Measurements from ENCODE around the gene PLEKHH3.
"Not testable (repeated sequence)": the region's sequence is repeated elsewhere in the genome, so short reads cannot be mapped to it uniquely, and the experiment has no call there.

Gene PLEKHH3

GRCh38 chr17:42642336-42642735 is 34.5 kb downstream of the PLEKHH3 start:
- DNase-seq, result no peak

DNA sequence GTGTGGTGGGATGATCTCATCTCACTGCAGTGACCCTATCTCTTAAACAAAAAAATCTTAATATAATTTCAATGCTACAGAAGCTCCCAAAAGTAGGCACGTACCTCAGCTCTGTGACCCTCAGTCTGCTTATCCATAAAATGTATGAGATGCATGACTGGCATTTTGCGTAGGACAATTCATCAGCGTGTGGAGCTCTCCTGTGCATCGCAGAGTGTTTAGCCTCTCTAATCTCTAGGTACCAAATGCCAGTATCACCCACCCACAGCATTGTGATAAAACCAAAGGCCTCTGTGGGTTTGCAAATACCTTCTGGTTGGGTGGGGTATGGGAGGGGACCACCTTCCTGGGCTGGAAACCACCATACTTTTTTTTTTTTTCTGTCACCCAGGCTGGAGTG is 36.7 kb downstream of the PLEKHH3 start:
- DNase-seq, result no peak

- DNase-seq, result no peak
Observed at GRCh38 chr17:42639525-42640113, 37.2 kb downstream of the PLEKHH3 start.

GRCh38 chr17:42632949-42633444 is 43.8 kb downstream of the PLEKHH3 start:
- no peak for DNase-seq

GRCh38 chr17:42629411-42630009 is 47.3 kb downstream of the PLEKHH3 start:
- DNase-seq, result no peak

DNA sequence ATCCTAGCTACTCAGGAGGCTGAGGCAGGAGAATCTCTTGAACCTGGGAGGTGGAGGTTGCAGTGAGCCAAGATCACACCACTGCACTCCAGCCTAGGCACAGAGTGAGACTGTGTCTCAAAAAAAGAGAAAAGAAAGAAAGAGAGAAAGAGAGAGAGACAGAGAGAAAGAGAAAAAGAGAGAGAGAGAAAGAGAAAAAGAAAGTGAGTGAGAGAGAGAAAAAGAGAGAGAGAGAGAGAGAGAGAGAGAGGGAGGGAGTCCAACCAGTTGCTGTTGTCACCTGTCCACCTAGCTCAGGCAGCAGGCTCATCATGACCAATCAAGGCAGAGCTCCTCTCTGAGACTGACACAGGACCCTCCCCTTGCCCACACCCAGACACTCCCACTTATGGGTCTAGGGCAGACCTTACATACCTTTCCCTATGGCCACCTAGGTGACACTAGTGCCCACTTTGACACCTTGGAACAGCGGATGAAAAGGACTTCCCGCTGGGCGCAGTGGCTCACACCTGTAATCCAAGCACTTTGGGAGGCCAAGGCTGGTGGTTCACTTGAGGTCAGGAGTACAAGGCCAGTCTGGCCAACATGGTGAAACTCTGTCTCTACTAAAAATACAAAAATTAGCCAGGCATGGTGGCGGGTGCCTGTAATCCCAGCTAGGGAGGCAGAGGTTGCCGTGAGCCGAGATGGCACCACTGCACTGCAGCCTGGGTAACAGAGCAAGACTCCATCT is 49.6 kb downstream of the PLEKHH3 start:
- not testable (repeated sequence) for DNase-seq

DNA sequence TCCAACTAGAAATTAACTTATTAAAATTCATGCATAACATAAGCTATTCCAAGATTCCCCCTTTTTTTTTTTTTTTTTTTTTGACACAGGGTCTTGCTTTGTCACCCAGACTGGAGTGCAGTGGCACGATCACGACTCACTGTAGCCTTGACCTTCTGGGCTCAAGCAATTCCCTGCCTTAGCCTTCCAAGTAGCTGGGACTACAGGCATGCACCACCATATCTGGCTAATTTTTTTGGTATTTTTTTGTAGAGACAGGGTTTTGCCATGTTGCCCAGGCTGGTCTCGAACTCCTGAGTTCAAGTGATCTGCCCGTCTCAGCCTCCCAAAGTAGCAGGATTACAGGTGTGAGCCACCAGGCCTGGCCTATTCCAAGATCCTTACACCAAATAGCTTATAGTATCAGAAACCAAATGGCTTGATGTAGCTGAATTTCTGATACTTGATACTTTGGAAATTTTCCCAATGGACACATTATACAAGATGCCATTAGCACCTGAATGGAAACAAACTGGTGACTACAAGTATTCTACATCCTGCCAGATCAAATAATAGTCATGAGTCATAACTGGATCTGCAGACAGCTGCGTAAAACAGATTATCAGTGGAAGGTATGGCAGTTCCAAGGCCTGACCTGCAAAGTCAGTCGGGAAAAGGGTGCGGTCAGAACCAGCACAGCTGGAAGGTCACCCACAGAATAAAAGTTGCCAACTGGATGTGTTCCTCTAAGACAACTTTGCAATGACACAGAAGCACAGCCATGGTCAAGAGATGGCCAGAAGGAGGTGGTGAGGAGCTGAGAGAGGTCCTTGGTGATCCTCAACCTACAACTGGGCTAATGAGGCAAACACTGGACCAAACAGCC is 52.8 kb downstream of the PLEKHH3 start:
- DNase-seq, result no peak

GRCh38 chr17:42623271-42623670 is 53.5 kb downstream of the PLEKHH3 start:
- DNase-seq, result no peak

DNA sequence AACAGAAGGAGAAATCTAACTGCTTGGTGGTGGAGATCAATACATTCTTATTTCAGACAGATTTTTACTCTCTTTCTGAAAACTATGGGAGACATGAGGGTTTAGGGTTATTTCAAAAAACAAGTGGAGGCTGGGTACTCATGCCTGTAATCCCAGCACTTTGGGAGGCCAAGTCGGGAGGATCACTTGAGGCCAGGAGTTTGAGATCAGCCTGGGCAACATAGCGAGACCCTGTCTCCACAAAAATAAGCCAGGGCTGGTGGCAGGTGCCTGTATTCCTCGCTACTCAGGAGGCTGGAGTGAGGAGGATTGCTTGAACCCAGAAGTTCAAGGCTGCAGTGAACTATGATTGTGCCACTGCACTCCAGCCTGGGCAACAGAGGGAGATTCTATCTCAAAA is 54.8 kb downstream of the PLEKHH3 start:
- DNase-seq, result not testable (repeated sequence)

DNA sequence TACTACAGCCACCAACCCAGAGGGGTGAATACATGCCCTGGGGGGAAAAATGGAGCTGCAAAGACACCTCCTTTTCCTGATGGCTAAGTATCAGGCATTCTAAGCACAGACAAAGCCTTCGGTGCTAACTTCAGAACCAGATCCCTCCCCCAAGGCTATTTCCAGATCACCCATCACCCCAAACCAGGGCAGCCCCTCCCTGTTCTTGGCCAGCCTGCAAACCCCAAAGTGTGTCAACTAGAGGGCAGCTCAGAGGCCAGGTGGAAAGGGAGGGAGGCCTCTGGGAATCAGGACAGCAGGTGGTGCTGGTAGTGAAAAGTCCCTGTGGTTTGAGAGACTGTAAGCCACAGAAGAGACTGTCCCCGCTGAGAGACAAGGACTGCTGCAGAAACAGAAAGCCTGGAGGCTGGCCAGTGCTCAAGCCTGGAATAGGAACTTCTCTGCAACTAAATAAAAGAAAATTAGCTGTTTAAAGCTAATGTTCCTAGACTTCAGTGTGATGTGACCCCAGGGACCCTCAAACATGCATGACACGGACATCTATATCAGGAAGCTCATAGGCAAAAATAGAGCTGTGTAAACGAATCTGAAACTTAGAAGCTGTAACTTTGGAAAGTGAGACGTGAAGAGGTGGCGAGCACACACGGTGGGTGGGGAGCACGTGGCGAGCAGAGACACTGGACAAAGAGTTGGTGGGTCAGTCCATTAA is 58.2 kb downstream of the PLEKHH3 start:
- peak in 7 of 51 donors; percentile 5 to 27 (median 11) for DNase-seq

GRCh38 chr17:42617956-42618431 is 58.8 kb downstream of the PLEKHH3 start:
- peak in 1 of 51 donors; percentile 11 for DNase-seq
